HG03159 (cell line): ENCODE results near the gene TNS2.

Source experiments
- ATAC-seq: cut with Tn5 transposase; IDR thresholded peaks from one replicate; pipeline ENCODE4 v1.9.1; 2021; ENCODE audit warnings: mild to moderate bottlenecking, moderate library complexity; ENCODE audit not compliant: unreplicated experiment

The TNS2 gene

DNA sequence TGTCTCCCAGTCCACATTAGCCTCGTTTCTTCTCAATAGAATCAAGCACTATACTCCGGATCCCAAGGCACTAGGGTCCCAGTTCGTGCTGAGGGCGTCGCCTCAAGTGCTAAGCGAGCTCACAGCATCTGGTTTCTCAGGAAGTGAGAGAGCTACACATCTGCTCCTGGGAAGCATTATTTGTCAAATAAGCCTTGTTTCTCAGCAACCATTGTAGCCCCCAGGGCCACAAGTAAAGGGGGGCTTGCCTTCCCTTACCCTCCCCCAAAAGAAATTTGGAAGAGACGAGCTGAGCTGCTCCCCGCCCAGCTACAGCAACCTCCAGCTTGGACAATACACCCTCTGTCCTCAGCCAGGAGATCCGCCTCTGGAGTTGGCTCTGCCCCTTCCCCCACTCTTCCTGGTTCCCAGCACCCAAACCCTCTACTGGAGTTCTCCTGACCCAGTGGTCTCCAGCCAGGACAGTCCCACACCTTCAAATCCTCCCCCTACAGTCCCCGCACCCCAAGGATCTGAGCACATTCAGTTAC lies 5.7 kb upstream of the TNS2 start:
- ATAC-seq, result no peak

DNA sequence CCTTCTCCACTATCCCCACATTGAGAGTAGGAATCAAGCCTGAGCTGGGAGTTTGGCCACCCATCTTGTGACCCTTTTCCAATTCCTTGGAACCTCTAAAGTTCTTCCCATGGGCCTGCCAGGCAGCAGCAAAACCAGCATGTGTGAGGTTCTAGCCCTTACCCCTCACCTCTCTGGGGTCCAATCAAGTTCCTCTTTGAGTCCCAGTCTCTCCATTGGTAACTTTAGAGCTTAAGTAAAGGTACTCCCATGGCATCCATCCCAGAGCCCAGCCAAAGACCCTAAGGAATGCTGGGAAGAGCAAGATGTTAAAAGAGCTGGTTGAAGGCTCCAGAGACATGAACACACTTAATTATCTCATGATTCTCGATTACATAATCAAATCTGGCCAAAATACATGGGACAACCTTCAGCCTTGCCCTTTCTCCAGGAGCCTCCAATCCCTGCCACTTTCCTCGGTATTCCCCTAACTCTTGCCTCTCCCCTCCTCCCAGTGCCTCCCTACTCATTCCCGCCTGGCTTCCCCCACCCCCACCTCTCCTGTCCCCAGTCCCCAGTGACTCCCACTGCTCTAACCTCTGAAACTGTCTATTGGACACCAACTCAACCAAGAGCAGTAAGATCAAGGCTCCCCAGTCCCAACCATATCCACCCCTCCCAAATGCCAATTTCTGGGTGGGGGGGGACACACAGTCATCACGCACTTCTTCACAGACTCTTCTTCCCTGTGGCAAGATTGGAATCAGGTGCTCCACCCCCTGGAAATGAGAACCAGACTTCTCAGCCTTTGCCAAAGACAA lies 4.8 kb upstream of the TNS2 start:
- no peak for ATAC-seq

GRCh38 chr12:53045696-53046045 lies 4.2 kb upstream of the TNS2 start:
- no peak for ATAC-seq

GRCh38 chr12:53046655-53047220 lies 3.1 kb upstream of the TNS2 start:
- ATAC-seq, result peak; percentile 24

DNA sequence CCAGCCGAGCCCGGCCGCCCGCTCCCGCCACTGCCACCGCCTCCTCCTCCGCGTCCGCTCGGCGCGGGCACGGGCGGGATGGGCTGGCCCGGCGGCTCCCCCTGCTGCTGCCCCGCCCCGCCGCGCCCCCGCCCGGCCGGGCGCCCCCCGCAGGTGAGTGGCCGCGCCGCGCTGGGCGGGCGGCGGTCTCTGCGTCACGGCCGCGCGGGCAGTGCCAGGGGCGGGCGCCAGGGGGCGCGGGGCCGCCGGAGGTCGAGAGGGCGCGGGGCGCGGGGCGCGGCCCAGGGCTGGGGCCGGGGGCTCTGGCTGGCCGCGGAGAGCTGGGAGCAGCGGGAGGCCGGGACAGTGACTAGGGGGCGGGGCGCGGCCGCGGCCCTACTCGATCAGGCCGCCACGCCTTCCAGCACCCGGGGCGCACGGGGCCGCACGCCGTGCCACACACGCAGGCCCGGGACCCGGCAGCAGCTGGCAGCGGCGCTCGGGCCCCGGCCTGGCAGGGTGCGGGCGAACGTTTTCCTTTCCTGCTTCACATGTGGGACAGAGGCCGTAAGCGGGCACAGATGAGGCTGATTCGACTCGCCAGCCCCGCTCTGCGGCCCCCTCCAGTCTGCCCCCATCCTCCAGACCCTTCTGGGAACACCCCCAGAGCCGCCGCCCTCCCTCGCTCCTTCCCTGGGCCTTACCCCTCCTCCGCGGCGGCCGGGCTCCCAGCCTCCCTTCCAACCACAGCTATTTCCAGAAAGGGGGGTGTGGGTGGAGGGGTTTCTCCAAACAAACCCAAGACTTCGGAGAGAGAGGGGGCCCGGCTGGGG lies 2.4 kb upstream of the TNS2 start:
- peak; percentile 67 for ATAC-seq

DNA sequence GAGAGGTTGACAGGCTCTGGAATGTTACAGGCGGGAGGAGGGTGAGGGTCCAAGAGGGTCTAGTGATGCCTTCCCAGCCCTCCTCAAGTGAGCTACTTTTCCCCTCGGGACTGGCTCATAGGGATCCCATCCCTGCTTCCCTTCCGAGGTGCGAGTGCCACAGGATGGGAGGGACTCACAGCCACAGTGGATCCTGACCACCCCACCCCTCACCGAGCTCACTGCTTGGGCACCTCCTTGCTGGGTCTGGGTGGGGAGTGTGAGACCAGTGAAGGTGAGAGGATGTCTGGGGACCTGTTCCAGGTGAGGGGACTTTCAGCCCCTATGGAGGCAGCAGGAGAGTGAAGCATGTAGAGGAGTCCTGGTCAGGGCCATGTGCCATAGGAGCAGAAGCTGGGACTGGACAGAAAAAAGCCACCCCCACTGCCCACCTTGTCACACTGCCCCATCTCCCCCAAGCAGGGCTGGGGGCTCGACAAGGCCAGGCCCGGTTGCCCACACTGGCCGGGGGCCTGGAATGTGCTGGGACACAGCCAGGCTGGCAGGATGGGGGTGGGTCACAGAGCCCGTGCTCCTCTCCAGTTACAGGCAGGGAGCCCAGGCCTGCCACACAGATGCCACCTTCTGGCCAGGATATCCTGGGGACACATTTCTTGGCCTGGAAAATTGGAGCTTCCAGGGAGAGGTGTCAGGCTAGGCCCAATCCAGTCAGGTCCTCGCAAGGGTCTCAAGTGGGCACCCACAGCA lies 1.7 kb upstream of the TNS2 start:
- ATAC-seq, result no peak

GRCh38 chr12:53048780-53049401 lies 974 bp upstream of the TNS2 start:
- no peak for ATAC-seq

- ATAC-seq, result no peak
These were observed 677 bp downstream of the TNS2 start for GRCh38 chr12:53050426-53051057.

- ATAC-seq, result no peak
These were observed 1.4 kb downstream of the TNS2 start for GRCh38 chr12:53051058-53051880.

DNA sequence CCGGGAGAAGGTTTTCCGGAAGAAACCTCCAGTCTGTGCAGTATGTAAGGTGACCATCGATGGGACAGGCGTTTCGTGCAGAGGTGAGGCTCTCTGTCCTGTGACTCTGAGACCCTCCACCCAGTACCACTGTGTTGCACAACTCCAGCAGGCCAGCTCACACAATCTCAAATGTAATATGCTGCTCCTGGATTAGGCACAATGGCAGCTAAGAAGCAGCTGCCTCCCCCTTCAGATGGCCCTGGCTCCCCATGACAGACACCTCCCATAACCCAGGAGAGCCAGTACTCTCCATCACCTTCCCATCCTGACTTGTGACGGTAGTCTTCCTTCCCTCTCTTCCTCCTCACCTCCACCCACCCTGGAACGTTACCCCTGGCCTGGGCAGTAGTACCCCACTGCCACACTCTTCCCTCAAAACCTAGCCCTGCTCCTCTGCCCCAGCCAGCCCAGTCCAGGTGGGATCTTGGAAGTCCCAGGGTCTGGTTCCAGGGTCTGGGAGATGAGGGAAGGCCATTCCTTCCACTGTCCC lies 2.1 kb downstream of the TNS2 start:
- ATAC-seq, result no peak

- ATAC-seq, result no peak
These were observed 2.8 kb downstream of the TNS2 start for GRCh38 chr12:53052419-53053217.

GRCh38 chr12:53053218-53054111 lies 3.6 kb downstream of the TNS2 start:
- no peak for ATAC-seq

DNA sequence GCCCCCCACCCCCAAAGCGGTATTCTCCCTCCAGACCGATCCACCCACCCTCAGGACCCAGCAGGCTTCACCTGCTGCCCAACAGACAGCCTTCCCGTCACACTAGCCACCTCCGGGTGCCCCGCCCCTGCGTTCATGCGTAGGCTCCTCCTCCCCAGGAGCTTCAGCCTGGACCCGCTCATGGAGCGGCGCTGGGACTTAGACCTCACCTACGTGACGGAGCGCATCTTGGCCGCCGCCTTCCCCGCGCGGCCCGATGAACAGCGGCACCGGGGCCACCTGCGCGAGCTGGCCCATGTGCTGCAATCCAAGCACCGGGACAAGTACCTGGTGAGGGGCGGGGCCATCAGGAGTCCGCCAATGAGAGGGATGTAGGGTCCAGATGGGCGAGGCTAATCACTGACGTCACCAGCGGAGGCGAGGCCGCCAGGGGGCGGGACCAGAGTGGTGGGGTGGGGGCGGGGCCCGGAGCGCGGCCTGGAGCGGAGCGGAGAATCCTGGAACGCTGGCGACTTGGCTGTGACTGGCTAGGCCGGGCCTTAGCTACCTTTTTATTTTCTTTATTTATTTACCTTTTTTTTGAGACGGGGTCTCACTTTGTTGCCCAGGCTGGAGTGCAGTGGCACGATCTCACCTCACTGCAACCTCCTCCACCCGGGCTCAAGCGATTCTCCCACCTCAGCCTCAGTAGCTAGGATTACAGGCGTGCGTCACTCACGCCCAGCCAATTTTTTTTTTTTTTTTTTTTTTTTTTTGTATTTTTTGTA lies 4.4 kb downstream of the TNS2 start:
- ATAC-seq, result peak; percentile 84

GRCh38 chr12:53055471-53056266 lies 5.8 kb downstream of the TNS2 start:
- no peak for ATAC-seq

DNA sequence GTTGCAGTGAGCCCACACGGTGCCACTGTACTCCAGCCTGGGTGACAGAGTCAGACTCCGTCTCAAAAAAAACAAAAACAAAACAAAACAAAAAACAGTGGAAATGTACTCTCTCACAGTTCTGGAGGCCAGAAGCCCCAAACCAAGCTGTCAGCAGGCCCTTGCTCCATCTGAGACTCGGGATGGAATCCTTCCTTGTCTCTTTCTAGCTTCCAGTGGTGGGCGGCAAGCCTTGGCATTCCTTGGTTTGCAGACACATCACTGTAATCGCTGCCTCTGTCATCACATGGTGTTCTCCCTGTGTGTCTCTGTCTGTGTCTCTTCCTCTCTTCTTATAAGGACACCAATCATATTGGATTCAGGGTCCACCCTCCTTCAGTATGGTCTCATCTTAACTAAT lies 6.4 kb downstream of the TNS2 start:
- ATAC-seq, result no peak

DNA sequence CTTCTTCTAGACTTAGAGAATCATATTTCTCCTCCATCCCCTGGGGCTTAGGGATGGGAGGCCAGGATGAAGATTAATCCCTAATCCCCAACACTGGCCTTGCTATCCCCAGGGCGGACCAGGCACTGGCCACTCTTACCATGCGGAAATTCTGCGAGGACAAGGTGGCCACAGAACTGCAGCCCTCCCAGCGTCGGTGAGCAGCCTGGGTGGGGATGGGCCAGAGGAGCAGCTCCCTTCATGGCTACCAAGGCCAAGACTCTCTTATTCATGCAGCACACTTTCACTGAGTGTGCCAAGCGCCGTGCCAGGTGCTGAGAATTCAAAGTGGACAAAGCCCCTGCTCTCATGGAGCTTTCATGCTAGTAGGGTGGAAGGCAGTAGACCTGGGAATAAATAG lies 7.0 kb downstream of the TNS2 start:
- no peak for ATAC-seq
